Stimulated activated CD4-positive, alpha-beta T cell treated with anti-CD3 and anti-CD28 coated beads, Interleukin-15, amount 100 ng/mL, for 48 hours (primary cell): ENCODE data around the gene NPR2.

Experiments
- DNase-seq, 2 donors: peaks; one replicate each; pipeline ENCODE4 v3.0.0-alpha.2; 2020; ENCODE audit warnings: low read depth in 2 of 2

Gene NPR2

DNA sequence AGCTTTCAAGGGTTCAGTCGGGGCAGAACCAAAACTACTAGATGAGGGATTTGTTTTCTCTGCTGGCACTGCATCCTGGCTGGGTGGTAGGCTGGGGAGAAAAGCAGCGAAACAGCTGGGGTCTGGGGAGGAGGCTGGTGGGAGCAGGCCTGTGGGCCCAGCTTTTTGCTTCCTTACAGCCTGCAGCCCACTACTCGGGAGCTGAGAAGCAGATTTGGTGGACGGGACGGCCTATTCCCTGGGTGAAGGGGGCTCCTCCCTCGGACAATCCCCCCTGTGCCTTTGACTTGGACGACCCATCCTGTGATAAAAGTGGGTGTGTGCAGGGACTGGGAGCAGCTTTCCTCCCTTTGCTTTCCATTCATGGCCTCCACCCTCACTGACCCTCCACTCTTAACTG, 9.1 kb downstream of the NPR2 start:
- no peak for DNase-seq

- DNase-seq = no peak
Measured at GRCh38 chr9:35801328-35802128, 10.1 kb downstream of the NPR2 start.

DNA sequence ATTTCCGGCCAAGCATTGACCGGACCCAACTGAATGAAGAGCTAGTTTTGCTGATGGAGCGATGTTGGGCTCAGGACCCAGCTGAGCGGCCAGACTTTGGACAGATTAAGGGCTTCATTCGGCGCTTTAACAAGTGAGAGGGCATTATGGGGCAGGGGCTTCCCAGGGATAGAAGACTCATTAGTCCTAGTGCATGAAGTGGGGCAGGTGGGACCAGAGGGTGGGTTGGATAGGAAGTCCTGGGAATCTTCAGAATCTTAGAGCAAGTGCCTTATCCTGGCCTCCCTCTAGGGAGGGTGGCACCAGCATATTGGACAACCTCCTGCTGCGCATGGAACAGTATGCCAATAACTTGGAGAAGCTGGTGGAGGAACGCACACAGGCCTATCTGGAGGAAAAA, 14.7 kb downstream of the NPR2 start:
- DNase-seq = no peak

DNA sequence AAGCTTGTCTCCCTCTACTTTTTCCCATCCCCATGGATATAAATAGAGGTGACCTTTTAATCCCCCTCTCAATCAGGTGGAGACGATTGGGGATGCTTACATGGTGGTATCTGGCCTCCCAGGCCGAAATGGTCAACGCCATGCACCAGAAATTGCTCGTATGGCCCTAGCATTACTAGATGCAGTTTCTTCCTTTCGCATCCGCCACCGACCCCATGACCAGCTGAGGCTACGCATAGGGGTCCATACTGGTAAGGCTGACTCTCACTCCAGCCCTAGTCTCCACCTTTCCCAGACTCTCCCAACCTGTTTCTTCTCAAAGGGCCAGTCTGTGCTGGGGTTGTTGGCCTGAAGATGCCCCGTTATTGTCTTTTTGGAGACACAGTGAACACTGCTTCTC, 17.0 kb downstream of the NPR2 start:
- DNase-seq = no peak

GRCh38 chr9:35810122-35810521, 18.7 kb downstream of the NPR2 start:
- DNase-seq = no peak

- DNase-seq = no peak
Measured at GRCh38 chr9:35811381-35812024, 20.1 kb downstream of the NPR2 start.

GRCh38 chr9:35812025-35812602, 20.7 kb downstream of the NPR2 start, which contains the start of gene SPAG8:
Gene SPAG8 (minus strand): TSS chr9:35812262. CDS start chr9:35812147, 115 bp downstream.
- DNase-seq = peak; percentile 91 to 94

DNA sequence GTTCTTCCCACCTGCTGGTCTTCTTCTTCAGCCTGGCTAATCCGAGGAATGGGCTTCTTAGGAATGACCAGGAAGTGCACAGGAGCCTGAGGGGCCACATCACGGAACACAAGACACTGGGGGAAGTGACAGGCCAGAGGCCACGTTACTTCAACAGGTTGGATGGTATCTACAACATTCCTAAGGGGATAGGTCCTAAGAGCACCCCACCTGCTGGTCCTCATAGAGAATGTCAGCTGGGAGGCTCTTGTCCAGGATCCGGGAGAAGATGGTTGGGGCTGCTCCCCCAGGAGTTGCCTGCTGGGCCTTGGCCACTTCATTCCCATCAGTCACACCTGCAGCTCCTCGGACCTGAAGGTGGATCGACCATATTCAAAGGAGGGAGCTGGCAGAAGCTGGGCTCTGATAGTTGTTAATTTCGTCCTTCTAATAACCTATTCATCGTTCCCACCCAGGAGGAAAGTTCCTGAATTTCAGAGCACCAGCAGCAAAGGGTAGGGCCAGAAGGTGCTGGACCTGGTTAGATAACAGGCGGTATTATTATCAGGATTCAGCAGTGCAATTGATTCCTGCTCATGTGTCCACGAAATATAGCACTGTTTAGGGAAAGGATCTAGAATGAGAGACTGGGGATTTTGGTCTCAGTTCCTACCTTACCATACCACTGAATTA, 22.2 kb downstream of the NPR2 start:
- no peak for DNase-seq

- peak in 1 of 2 donors; percentile 16 for DNase-seq
Measured at GRCh38 chr9:35814106-35814840, 22.9 kb downstream of the NPR2 start.

DNA sequence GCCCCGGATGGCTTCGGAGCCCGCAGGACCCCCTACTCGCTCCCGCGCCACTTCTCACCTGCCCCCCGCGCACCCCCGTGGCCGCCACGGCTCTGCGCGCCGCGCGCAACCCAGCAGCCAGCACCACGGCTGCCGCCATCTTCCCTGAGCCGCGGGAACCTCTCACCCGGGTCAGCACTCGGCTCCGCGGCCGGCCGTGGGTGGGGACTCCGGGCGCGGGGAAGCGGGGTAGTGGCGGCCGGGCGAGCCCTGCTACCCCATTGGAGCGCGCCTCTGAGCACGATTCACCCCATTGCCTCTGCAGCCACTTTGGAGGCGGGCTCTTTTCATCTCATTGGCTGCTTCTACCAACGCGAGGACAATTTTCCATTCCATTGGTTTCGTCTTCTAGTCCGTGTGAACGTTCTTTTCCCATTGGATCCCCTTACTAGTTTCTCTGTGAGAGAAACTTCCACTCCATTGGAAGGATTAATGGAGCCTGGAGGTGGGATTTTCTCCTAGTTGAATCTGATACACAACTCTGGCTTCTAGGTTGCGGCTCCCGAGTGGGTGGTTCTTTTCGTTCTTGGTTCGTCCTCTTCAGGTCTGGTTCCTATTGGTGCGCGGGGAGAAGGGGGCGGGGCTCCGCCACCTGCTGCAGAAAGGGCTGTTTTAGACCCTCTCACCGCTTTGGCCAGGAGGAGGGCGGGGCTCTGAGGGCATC, 23.6 kb downstream of the NPR2 start, which contains the start of gene HINT2:
HINT2 (minus strand) TSS at position 202 of the 703 bp plus-strand sequence; CDS start at position 139, 63 bp downstream.
- DNase-seq = peak; percentile 95 to 98

DNA sequence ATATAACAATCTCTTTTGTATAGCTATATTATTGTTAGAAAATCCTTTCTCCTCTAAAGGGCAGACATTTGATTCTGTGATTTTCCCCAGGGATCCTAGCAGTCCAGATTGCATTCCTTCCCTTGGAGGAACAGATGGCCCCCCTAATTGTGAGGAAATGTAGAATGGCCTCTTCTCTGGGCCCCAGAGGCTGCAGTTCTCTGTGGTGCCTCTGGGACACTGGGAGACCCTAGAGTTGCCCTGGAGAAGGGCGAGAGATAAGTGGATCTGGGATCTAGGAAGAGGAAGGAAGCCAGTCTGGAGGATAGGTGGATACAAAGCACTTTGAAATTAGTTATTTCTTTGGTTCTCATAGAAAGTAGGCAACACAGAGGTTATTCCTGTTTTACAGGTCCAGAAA, 25.3 kb downstream of the NPR2 start:
- no peak for DNase-seq

DNA sequence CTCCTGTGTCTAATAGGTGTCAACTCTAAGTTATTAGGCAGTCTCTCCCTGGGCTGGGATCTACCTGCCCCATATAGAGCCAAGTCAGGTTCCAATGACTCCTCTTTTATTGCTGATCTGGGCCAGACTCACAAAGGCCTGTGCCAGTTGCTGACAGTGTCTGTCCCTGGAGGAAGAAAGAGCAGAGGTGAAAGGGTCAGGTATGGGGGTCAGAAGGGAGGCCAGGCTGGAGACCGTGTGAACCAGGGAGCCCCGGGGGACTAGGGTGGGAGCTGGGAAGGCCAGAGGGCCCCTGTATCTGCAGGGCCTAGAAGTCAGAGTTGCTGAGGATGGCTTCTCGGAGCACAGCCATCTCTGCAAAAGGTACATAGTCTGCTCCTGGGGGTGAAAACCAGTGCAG, 26.9 kb downstream of the NPR2 start:
- no peak for DNase-seq

- no peak for DNase-seq
Measured at GRCh38 chr9:35820076-35820475, 28.7 kb downstream of the NPR2 start.

GRCh38 chr9:35822926-35823325, 31.5 kb downstream of the NPR2 start:
- DNase-seq = no peak

GRCh38 chr9:35826071-35826701, 34.8 kb downstream of the NPR2 start:
- DNase-seq = no peak

GRCh38 chr9:35827486-35827885, 36.1 kb downstream of the NPR2 start:
- DNase-seq = no peak

- DNase-seq = no peak
Measured at GRCh38 chr9:35828716-35829083, 37.3 kb downstream of the NPR2 start, which contains the start of gene FAM221B. Gene FAM221B (minus strand): TSS chr9:35828732. CDS start chr9:35826161, 2,571 bp downstream.

DNA sequence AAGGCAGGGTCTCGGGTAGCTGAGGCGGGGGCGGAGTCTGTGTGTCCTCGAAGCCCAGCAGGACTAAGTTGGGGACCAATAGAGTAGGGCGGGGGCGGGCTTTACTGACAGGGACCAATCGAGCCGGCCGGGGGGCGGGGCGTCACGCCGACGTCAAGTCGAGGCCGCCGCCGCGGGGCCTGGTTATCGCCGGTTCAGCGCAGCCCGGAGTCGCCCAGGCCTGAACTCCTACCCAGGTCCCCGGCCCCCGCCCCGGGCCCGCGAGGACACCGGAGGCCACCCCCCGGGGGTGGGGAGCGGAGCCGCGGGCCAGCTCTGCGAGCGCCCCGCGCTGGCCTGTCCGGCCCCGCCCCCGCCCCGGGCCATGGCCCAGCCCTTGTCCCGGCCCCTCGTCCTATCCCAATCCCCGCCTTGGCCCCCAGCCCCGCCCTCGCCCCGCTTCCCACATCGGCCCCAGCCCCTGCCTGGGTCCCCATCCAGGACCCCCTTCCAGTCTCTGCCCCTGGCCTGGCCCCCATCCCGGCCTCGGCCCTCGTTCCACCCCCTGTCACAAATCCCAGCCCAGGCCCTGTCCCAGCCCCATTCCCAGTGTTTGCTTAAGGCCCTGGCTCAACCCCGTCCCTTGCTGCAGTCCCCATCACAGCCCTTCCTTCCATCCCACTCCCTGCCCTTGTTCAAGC, 37.8 kb downstream of the NPR2 start, which contains the start of gene TMEM8B:
TMEM8B (plus strand) TSS at position 145 of the 680 bp plus-strand sequence; CDS start at position 365, 220 bp downstream.
- DNase-seq = peak; percentile 89 to 95

DNA sequence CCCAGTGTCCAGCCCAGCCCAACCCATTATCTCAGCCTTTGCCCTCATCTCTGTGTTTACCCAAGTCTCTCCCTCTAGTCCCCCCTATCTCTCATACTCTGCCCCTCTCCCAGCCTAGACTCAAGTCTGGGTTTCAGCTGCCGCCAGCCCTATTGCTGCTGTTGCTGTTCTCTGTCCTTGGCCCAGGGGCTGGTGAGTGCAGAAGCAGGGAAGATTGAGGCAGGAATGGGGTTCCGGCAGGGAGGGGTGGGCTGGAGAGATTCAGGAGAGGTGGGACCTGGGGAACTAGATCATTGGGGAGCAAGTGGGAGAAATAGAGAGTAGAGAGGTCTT, 38.3 kb downstream of the NPR2 start:
- DNase-seq = no peak

DNA sequence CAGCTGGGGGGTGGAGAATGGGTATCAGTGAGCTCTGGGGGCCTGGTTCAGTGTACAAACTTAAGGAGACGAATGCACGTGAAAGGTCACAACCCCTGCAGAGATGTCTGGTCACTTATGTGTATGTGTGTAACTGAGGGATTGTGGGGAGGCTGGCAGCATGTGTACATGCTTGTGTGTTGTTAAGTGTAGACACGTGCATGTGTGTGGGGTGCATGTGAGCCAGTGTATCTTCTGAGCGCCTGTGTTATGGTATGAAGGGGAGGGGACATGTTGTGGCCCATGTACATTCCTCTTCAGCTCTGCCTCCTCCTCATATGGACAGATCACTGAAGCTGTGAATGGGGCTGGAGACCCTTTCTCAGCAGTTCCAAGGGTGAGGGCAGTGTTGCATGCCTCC, 39.6 kb downstream of the NPR2 start:
- no peak for DNase-seq
